Activated CD4-positive, CD25-positive, alpha-beta regulatory T cell treated with anti-CD3 and anti-CD28 coated beads, Interleukin-2, amount 50 U/mL, for 24 hours (primary cell): ENCODE measurements around the gene USP49.

Experiments used
- ATAC-seq, 2 donors: fragments of 150-1000 bp; cut with Tn5 transposase; one replicate each; pipeline ENCODE4 v1.10.0; 2021; ENCODE audit warnings: mild to moderate bottlenecking in 1 of 2, moderate library complexity in 1 of 2

Gene USP49

GRCh38 chr6:41927253-41927652 lies 32.1 kb upstream of the USP49 start:
- no peak for ATAC-seq

DNA sequence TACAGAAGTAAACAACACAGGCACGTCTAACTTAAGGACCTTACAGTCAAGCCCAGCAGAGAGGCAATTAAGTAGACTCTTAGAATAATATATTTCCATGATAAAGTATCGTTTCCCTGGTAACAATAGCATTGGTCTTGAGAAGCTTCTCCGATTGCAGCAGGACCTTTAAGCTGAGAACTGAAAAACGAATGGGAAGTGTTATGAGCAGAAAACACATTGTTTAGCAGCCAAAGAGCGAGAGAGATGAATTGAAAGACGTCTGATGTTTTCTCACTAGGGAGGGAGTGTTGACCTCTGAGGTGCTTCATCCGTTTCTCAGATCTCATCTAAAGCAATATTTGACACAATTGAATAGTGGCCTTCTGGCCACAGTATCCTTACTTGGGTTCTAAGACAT lies 27.0 kb upstream of the USP49 start:
- ATAC-seq = no peak

DNA sequence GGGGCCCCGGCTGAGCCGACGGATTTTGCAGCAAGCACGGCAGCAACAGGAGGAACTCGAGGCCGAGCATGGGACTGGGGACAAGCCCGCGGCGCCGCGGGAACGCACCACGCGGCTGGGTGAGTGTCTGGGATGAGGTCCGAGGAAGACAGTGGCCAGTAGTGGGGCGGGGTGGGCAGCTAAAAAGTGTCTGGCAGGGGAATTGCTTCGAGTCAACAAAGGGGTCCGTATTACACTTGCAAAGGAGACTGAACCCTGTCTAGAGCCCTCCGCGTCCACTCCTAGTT lies 26.5 kb upstream of the USP49 start:
- peak; percentile 9 to 20 for ATAC-seq

GRCh38 chr6:41920921-41921711 lies 25.9 kb upstream of the USP49 start, which contains the start of the genes BYSL and MED20:
BYSL (plus strand) TSS chr6:41921499; CDS start chr6:41921563, 64 bp downstream.
MED20 (minus strand) TSS chr6:41921139; CDS start chr6:41921018, 121 bp downstream.
- ATAC-seq = peak; percentile 86 to 88

- peak; percentile 16 to 36 for ATAC-seq
These were observed 22.4 kb upstream of the USP49 start for GRCh38 chr6:41917528-41917927.

- no peak for ATAC-seq
These were observed 19.8 kb upstream of the USP49 start for GRCh38 chr6:41914869-41915530.

GRCh38 chr6:41914343-41914742 lies 19.2 kb upstream of the USP49 start:
- no peak for ATAC-seq

DNA sequence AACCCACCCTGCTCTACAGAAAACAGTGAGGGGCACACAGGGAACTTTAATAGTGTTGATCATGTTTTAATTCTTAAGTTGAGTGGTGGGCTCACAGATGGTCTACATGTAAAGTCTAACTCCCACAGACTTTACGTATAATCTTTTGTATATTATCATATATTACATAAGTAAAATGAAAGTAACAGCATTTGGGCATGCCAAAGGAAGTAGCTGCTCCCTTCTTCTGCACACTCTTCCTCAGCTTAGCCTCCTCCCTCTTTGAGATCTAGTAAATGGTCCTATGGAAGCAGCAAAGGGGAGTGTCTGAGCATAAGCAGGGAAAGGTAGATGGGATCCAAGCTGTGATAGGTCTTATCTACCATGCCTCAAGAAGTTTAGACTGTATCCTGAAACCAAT lies 14.6 kb upstream of the USP49 start:
- ATAC-seq = no peak

GRCh38 chr6:41901882-41902519 lies 6.8 kb upstream of the USP49 start:
- ATAC-seq = peak in 1 of 2 donors; percentile 41

GRCh38 chr6:41900861-41901260 lies 5.7 kb upstream of the USP49 start:
- ATAC-seq = no peak

DNA sequence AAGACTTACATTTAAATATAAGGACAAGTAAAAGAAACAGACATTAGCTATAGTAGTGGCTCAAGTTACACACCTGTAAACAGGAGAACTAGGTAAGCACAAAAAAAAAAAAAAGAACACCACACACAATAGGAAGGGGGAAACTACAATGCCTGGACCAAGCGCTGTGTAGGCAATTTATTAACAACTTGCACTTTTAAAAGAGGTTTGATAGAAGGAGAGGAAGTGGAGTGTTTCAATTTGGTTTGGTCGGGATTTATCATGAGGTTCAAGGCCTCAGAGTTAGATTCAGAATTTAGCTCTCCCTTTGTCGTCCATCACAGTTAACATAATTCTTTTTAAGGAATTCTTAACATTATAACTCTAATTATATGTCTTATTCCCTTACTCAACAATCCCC lies 1.1 kb upstream of the USP49 start:
- no peak for ATAC-seq

- peak; percentile 36 to 48 for ATAC-seq
These were observed 542 bp downstream of the USP49 start for GRCh38 chr6:41894366-41895299.

DNA sequence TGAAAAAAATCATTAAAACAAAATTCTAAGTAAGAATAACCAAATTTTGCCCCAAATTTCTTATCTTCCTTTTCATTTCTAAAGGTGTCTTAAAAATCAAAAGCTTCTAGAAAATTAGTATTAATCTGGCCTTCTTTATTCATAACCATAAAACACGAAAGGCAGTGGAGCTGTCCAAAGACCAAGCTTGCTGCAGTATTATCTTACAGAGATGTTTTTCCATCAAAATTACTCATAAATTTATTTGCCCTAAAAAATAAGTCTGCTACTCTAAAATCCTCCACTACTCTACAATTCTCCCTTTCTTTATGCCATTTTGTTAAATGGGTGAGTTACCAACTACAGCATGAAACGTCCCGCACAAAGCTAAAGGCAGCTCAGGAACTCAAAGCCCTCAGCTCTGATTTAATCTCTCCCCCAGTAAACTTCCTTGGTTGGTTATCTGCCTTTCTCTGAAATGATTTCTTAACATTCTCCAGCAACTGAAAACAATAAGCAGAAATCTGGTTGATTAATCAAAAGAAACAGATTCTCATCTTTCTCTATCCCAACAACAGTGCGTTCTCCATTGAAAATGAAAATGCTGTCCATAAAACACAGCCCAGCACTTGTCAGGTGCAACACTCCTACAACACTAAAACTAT lies 2.1 kb downstream of the USP49 start:
- no peak for ATAC-seq

DNA sequence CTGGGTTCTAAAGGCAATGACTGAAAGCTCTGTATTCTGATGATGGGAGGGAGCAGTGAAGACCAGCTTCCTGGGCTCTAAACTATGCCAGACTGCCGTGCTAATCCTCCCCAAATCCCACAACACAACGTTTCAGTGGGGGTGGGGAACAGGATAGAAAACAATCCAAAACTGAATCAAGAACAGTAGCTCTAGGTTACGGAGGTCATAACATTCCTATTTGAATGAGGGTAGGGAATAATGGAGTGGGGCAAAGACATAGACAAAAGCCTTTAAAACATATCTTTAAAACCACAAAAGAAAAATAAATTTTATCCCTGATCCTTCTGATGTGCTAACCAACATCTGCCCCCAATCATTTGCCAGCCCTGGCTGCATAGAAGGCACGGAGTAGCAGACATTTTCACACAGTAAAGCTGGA lies 7.8 kb downstream of the USP49 start:
- no peak for ATAC-seq

DNA sequence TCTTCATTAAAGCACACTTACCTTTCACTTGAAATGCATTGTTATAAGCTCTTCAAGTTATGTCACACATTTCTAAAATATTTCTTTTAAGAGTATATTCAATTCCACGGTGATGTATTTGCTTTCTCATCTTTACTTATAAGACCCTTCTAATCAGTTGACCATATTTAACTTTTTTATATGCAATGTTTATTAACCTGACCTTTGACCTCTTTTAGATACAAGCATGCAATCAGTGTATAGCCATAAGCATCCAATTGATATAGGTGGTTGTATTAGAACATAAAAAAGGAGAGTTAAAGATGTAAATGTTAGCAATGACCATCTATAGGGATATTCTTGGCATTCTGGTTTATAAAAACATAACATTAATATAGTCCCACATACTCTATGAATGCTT lies 9.2 kb downstream of the USP49 start:
- no peak for ATAC-seq

GRCh38 chr6:41884957-41885356 lies 10.2 kb downstream of the USP49 start:
- ATAC-seq = no peak

GRCh38 chr6:41881506-41881905 lies 13.7 kb downstream of the USP49 start:
- ATAC-seq = no peak

DNA sequence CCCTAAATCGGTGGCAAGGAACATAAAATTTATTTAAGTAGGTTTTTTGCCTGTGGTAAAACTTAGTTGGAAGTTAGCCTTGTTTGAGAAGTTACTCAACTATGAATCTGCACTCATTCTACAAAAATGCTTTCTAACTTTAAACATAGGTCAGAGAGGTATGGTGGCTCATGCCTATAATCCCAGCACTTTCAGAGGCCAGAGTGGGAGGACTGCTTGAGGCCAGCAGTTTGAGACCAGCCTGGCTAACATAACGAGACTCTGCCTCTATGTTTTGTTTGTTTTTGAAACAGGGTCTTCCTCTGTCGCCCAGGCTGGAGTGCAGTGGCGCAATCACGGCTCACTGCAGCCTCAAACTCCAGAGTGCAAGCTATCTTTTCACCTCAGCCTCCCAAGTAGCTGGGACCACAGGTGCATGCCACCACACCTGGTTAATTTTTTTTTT lies 16.2 kb downstream of the USP49 start:
- no peak for ATAC-seq

DNA sequence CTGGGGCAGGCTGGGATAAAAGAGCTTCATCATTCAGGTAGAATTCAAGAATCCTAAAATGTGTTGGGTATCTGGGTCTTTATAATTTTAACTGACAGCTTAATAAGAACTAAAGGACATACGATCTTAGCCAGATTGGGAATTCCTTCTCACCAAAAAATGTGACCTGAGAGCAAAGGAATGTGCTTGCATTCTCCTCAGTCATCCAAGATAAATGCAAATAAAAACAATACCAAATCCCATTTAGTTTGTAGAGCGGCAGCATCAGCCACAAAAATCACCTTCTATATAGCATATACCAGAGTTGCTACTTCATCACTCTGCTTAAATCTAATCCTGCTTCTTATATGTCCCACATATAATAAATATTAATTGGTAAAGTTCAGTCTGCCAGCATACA lies 16.9 kb downstream of the USP49 start:
- ATAC-seq = no peak

GRCh38 chr6:41877051-41877680 lies 18.0 kb downstream of the USP49 start:
- ATAC-seq = no peak

- no peak for ATAC-seq
These were observed 20.4 kb downstream of the USP49 start for GRCh38 chr6:41874741-41875140.

GRCh38 chr6:41872147-41872546 lies 23.0 kb downstream of the USP49 start:
- no peak for ATAC-seq
